ENCODE results near the gene KLC1.
"Not testable (repeated sequence)": the region's sequence is repeated elsewhere in the genome, so short reads cannot be mapped to it uniquely, and the experiment has no call there.

KLC1 gene

GRCh38 chr14:103662591-103662990, 33.6 kb downstream of the KLC1 start:
- no peak for DNase-seq

- DNase-seq, result no peak
These were observed 34.5 kb downstream of the KLC1 start for GRCh38 chr14:103663506-103663905.

- DNase-seq, result no peak
These were observed 38.7 kb downstream of the KLC1 start for GRCh38 chr14:103667671-103668070.

GRCh38 chr14:103668117-103668516, 39.1 kb downstream of the KLC1 start:
- DNase-seq, result no peak

DNA sequence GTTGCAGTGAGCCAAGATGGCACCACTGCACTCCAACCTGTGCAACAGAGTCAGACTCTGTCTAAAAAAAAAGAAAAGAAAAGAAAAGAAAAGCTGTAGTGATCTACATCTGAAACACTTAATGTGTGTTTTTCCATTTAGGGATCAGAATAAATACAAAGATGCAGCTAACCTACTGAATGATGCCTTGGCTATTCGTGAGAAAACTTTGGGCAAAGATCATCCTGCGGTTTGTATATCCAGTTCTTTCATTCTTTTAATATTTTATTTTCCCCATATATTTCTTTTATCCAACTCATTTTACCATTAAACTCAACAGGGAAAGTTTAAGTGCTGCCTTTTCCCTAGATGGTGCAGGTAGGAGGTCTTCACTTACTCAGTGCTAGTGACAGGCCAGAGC, 40.4 kb downstream of the KLC1 start:
- no peak for DNase-seq

DNA sequence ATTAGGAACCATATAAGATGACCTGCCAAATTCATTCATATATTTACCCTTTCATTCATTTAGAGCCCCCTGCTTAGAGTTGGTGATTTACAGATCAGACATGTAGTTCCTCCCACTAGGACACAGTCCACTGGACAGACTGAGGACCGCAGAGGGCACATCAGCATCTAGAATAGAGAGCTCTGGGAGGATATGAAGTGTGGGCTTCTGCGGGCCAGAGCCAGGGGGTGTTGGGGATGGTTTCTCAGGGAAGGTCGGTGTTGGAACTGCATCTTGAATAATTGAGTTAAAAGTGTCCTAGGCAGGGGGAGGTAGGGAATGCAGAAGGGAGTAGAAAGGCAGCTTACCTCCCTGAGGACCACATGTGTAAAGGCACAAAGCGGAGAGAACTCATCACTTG, 42.9 kb downstream of the KLC1 start:
- DNase-seq, result no peak

GRCh38 chr14:103675957-103676356, 46.9 kb downstream of the KLC1 start:
- no peak for DNase-seq

DNA sequence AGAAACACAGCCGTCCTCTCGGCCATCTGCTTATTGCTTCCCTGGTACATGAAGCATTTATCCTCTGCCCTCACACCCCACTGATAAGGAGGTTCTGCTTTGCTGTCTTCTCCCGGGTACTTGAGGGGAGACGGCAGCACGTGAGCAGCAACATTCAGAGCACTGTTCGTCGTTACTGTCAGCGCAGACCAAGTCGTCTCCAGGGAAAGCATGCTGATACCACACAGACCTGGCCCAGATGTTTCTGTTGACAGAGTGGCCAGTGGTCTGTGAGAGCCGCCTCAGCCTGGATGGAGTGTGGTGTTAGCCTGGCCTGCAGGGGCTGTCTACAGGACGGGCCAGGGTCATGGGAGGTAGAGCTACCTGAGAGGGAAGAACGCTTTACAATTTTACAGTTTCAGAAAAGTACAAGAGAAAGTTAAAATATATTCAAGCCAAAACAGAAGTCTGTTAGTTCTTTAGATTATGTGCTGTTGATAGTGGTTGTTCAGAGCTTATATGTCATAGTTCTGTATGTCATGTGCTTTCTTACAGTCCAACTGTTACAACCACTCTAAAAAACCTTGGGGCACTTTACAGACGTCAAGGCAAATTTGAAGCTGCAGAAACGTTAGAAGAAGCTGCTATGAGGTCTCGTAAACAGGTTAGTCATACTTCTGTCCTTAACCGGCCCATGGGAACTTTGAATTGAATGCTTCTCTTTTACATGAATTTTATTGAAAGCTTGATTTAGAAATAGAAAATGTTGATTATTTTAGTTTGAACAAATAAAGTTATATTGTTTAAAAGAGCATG, 48.1 kb downstream of the KLC1 start:
- DNase-seq, result no peak

DNA sequence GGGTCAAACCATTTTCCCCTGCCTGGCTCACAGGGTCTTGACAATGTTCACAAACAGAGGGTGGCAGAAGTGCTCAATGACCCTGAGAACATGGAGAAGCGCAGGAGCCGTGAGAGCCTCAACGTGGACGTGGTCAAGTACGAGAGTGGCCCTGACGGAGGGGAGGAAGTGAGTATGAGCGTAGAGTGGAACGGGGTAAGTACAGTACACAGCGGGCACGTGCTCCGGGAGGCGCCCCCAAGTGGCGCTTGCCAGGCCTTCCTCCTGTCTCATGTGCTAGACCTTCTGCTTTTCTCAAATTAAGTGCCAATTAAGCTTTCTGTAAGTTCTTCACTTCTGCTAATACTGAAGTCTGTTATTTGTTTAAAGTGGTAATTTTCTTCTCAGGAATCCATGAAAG, 50.3 kb downstream of the KLC1 start:
- no peak for DNase-seq

GRCh38 chr14:103680491-103681231, 51.6 kb downstream of the KLC1 start:
- DNase-seq, result no peak

DNA sequence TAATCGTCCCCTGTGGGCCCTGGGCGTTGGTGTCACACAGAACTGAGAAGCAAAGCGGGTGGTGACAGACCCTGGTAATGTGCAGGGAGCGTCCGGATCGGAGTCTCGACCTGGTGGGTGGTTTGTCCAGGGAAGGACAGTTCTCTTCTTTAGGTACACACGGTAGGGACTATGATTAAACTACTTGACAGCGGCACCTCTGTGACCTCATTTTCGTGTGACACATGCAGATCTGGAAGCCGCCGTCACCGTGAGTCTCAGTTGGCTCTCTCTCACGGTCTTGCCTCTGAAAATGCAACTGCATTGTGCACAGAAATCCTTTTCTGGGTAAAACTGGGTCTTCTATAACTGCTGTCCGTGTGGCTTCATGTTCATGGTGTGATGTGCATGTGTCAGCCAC, 54.1 kb downstream of the KLC1 start:
- DNase-seq, result no peak

DNA sequence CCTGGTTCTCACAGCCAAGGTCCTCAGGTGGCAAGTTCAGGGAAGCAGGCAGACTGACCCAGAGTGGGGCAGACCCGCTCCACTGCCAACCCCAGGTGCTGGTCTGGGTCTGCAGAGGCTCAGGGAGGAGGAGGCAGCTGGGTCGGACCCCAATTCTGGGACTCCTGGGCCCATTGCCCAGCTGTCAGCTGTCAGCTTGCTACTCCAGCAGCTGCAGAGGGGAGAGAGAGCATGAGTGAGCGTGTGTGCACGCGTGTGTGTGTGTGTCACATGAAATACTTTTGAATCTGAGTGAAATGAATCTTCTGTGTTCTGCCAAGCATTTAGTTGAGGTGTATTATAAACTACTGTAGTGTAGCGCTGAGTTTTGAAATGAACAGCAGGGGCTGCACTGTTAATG, 55.5 kb downstream of the KLC1 start:
- no peak for DNase-seq

- no peak for DNase-seq
These were observed 55.9 kb downstream of the KLC1 start for GRCh38 chr14:103684871-103685270.

- DNase-seq, result no peak
These were observed 56.5 kb downstream of the KLC1 start for GRCh38 chr14:103685276-103686211.

DNA sequence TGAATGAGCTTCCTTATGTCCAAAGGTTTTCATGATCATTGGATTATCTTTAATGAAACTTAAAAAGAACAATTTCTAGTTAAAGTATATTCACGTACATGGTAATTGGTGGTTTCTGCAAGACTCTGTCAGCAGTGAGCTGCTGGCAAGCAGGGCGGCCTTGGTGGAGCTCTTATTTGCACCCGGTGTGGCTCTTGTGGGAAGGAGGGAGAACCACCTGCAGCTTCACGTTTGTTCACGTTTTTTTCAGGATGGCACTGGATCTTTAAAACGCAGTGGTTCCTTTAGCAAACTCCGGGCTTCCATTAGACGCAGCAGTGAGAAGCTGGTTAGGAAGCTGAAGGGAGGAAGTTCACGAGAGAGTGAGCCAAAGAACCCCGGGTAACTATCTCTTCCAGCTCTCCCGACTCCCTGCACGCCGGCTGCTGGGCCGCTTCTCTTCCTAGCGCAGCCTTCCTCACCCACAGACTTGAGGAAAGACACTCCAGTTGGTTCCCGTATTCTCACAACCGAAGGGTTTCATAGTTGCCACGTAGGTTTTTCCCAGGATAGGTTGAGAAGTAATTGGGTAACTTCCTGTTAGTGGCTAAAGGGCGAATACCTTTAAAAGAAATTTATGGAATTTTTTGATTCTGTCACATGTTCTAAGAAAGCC, 57.9 kb downstream of the KLC1 start:
- no peak for DNase-seq

DNA sequence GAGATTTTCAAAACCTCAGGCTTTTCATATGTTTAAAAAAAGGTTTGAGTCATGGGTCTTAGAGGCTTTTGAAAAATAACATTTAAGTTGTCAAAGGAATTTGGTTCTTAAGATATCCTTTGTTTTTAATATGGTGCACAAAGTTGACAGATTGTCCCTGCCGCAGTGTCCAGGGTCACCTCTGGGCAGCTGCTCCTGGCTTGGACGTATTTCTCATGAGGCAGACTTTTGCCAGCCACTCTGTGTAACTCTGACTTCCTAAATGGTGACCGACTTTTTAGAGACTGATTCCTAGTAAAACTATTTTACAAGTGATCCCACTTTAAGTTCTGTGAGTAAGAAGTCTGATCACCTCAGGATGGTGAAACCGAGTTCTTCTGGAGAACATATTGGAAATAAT, 58.7 kb downstream of the KLC1 start:
- no peak for DNase-seq

GRCh38 chr14:103688441-103688840, 59.4 kb downstream of the KLC1 start:
- no peak for DNase-seq

GRCh38 chr14:103688906-103689902, 60.2 kb downstream of the KLC1 start:
- DNase-seq, result no peak

DNA sequence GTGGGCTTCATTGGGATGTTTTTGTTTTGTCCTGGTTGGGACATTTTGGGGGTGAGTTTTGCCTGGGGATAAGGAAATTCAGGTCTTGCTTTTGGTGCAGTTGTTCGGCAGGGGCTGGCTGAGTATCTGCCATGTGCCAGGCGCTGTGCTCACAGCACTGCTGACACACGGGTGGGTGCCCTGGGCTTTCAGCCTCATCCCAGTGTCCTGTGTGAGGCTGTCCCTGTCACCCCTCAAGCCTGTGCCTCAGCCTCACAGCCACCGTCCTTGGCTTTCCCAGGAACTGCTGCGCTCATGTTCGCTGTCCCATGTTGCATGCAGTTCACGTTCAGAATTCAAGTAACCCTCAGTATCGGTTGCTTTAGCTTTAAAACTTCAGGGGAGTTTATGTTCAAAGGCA, 61.3 kb downstream of the KLC1 start:
- DNase-seq, result no peak

- DNase-seq, result not testable (repeated sequence)
These were observed 62.6 kb downstream of the KLC1 start for GRCh38 chr14:103691655-103692054.

- no peak for DNase-seq
These were observed 63.1 kb downstream of the KLC1 start for GRCh38 chr14:103692159-103692558.

- DNase-seq, result no peak
These were observed 63.9 kb downstream of the KLC1 start for GRCh38 chr14:103692871-103693270.
